Breast epithelium (tissue), 3 donors: ENCODE results near the gene CYTH4.

Experiments
- CTCF ChIP-seq, 3 donors: fragments of 450-650 bp; IDR thresholded peaks; one replicate each; pipeline ENCODE4 v1.5.1; 2016 to 2017; ENCODE audit warnings: antibody characterized with exemption in 3 of 3, mild to moderate bottlenecking in 3 of 3, moderate library complexity in 3 of 3
- POLR2A ChIP-seq: fragments of 450-650 bp; IDR thresholded peaks from one replicate; pipeline ENCODE4 v1.6.1; 2016; ENCODE audit warnings: antibody characterized with exemption, mild to moderate bottlenecking, moderate library complexity
- POLR2AphosphoS5 ChIP-seq, 3 donors: sonication (generic); formaldehyde crosslinking; IDR thresholded peaks; one replicate each; pipeline ENCODE4 v1.6.1; 2017; ENCODE audit warnings: antibody characterized with exemption in 3 of 3

GRCh38 chr22:37284126-37284804 is 2.0 kb downstream of the CYTH4 start:
- TF ChIP-seq POLR2AphosphoS5 (IDR thresholded peaks at IDR 0.05) (no peak), CTCF (IDR thresholded peaks at IDR 0.05) (no peak), POLR2A (no peak)
